Ecto neural progenitor cell (in vitro differentiated cells): ENCODE measurements around the gene CASTOR1.
"Not testable (repeated sequence)": the region's sequence is repeated elsewhere in the genome, so short reads cannot be mapped to it uniquely, and the experiment has no call there.

Source experiments
- DNase-seq: peaks from one replicate; pipeline ENCODE4 v3.0.0-alpha.2; 2018; ENCODE audit warnings: low spot score

The CASTOR1 gene

GRCh38 chr22:30289141-30289979 lies at the start of gene CASTOR1:
CASTOR1 (minus strand) TSS chr22:30289505; CDS start chr22:30289497, 8 bp downstream.
- DNase-seq, result peak; percentile 99

GRCh38 chr22:30338802-30339201 lies 49.5 kb upstream of the CASTOR1 start:
- DNase-seq, result no peak

GRCh38 chr22:30338341-30338740 lies 49.0 kb upstream of the CASTOR1 start:
- not testable (repeated sequence) for DNase-seq

GRCh38 chr22:30337461-30337778 lies 48.1 kb upstream of the CASTOR1 start:
- no peak for DNase-seq

- no peak for DNase-seq
Observed at GRCh38 chr22:30336752-30337460, 47.6 kb upstream of the CASTOR1 start.

- no peak for DNase-seq
Observed at GRCh38 chr22:30335236-30335635, 45.9 kb upstream of the CASTOR1 start.

- no peak for DNase-seq
Observed at GRCh38 chr22:30334646-30335045, 45.3 kb upstream of the CASTOR1 start.

- DNase-seq, result no peak
Observed at GRCh38 chr22:30333707-30334087, 44.4 kb upstream of the CASTOR1 start.

- no peak for DNase-seq
Observed at GRCh38 chr22:30332994-30333706, 43.8 kb upstream of the CASTOR1 start.

- DNase-seq, result no peak
Observed at GRCh38 chr22:30332551-30332950, 43.2 kb upstream of the CASTOR1 start.

GRCh38 chr22:30328466-30329049 lies 39.3 kb upstream of the CASTOR1 start:
- no peak for DNase-seq

GRCh38 chr22:30327864-30328345 lies 38.6 kb upstream of the CASTOR1 start:
- no peak for DNase-seq

GRCh38 chr22:30326706-30327362 lies 37.5 kb upstream of the CASTOR1 start, which contains the start of gene TBC1D10A:
TBC1D10A (minus strand) TSS chr22:30326941; CDS start chr22:30326881, 60 bp downstream.
- DNase-seq, result peak; percentile 92

GRCh38 chr22:30326255-30326705 lies 37.0 kb upstream of the CASTOR1 start:
- DNase-seq, result peak; percentile 49

- no peak for DNase-seq
Observed at GRCh38 chr22:30325724-30326254, 36.5 kb upstream of the CASTOR1 start.

- peak; percentile 53 for DNase-seq
Observed at GRCh38 chr22:30325065-30325720, 35.9 kb upstream of the CASTOR1 start.

GRCh38 chr22:30324014-30324730 lies 34.9 kb upstream of the CASTOR1 start:
- no peak for DNase-seq

- DNase-seq, result no peak
Observed at GRCh38 chr22:30323246-30323645, 33.9 kb upstream of the CASTOR1 start.

GRCh38 chr22:30321461-30321860 lies 32.2 kb upstream of the CASTOR1 start:
- no peak for DNase-seq

- DNase-seq, result no peak
Observed at GRCh38 chr22:30320021-30320556, 30.8 kb upstream of the CASTOR1 start.
